Inflammatory macrophage (primary cell): ENCODE results near the gene IL10RB.

Source experiments
- DNase-seq, 2 donors: peaks; one replicate each; pipeline ENCODE4 v3.0.0-alpha.2; 2020 to 2022

Gene IL10RB

DNA sequence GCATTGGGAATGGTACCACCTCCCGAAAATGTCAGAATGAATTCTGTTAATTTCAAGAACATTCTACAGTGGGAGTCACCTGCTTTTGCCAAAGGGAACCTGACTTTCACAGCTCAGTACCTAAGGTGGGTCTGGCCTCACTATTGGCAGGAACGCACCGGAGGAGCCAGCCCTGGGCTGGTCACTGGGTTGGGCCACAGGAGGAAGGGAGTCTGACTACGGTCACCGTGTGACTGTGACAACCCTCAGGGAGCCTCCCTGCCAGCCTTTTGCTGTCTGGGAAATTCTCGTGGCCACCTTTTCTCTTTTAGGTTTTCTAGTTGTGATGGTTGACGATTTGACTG, 2.2 kb downstream of the IL10RB start:
- DNase-seq: peak in 1 of 2 donors; percentile 38

DNA sequence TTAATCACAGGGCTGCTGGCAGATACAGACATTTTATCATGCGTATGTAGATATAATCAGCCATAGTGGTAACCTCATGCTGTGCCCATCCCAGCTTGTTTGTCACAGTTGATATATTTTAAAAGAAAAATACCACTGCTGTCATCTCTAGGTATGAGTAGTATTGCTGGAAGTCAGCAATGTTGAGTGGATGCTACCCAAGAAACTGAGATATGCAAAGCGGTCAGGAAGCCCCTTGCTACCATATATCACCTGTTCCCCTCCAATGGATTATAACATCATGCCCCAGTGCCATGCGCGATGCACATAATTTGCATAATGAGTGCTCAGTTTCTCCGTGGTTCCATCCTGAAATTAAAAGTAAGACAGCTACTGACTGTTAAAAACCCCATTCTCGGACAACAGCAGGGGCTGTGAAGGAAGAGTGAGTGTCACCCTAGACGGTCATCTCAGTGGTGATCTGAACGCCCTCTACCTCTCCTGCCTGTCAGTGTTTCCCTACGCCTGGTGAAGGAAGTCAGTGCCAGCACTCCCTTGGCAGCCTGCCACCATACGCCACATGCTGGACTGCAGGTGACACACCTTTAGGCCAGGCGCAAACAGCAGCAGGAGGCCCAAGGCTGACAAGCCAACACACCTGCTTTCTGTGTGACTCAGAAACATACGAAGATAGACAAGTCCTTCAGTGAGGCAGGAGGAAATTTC, 2.7 kb downstream of the IL10RB start:
- DNase-seq: no peak

DNA sequence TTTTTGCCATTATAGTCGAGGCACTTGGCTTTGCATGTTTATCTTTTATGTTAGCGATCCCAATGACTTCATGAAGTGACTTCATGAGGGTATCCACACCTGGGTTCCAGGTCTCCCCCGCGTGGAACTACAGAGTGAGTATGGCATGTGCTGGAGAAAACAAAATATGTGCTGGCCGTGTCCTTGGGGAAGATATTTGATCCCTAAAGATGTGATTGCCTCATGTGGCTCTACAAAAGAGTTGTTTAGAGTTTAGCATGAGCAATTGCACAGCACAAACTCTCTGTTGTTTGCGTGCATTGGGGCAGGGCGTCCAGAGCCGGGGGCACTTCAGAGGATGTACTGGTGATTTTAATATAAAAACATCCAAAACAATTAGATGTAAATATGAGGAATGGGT, 4.8 kb downstream of the IL10RB start:
- DNase-seq: no peak

DNA sequence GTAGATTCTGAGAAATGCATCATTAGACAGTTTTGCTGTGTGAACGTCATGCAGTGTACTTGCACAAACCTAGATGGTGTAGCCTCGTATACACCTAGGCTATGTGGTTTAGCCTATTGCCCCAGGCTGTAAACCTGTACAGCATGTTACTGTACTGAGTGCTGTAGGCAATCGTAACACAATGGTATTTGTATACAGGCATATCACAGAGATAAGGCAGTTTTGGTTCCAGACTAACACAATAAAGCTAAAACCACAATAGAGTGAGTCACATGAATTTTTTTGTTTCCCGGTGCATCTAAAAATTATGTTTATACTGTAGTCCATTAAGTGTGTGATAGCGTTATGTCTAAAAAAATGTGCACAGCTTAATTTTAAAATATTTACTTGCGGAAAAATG, 6.9 kb downstream of the IL10RB start:
- no peak for DNase-seq

DNA sequence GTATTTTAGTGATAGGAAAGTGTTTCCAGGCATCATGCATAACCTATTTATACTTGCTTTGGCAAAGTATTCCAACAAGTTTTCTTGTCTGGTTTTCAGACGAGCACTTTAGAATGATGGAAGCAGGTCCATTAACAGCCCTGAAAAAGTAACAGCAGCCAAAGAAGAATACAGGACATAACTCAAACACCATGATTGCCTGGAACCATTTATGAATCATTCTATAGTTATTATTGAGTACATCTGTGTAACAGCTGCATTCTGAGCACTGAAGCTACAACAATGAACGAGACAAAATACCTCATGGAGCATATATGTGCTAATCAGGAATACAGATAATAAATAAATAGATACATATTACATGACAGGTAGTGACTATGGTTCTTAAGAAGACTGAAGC, 12.6 kb downstream of the IL10RB start:
- DNase-seq: no peak

DNA sequence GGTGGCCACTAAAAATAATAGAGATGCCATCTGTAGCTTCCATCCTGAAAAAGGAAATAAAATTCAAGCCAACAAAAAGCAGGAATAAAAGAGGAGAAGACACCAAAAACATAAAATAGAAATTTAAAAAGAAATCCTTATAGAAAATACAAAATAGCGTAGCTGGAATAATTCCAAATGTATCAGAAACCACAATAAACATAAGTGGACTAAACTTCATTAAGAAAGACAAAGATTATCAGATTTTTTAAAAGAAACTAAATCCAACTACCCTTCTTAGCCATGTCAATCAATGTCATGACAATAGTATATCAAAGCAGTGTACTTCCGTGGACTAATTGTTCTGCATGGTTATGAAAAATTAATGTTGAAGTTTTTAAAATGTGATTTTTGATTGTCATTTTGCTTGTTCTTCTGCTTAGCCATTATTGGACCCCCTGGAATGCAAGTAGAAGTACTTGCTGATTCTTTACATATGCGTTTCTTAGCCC, 13.2 kb downstream of the IL10RB start:
- no peak for DNase-seq

DNA sequence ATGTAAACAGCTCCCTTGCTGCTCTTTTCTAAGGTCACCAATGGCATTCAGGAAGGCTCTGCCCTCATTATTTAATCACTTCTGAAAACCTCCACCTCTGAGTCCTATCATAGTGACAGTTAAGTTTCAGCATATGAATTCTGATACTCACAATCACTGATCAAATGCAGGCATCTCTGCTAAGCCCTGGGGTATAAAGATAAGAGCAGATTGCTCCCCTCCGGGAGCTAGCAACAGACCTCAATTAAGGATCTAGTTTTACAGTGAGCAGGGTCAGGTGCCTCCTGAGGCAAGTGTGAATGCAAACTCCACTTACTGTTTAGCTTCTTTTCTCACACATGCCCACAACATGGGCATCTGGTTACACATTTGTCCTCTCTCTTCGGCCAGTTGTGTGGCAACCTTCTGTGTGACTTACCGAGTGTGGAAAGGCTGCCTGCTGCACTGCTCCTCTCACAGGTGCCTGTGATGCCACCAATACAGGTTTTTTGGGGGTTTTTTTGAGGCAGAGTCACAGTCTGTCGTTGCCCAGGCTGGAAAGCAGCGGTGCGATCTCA, 15.0 kb downstream of the IL10RB start:
- no peak for DNase-seq

DNA sequence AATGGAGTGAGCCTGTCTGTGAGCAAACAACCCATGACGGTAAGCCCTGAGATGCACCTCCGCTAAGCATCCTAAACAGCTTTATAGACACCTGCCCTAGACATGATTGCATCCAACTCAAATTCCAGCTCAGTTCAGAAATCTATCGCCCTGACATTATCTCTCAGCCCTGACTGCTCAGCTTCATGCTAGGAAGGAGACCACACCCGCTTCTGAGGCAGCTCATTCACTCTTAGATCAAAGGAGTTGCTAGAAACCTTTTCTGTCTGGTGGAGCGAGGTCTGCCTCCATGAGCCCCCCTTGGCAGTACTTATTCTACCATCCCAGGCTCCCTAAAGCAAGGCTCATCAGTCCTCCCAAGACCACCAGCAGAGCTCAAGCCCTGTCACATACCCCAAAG, 17.0 kb downstream of the IL10RB start:
- DNase-seq: no peak

DNA sequence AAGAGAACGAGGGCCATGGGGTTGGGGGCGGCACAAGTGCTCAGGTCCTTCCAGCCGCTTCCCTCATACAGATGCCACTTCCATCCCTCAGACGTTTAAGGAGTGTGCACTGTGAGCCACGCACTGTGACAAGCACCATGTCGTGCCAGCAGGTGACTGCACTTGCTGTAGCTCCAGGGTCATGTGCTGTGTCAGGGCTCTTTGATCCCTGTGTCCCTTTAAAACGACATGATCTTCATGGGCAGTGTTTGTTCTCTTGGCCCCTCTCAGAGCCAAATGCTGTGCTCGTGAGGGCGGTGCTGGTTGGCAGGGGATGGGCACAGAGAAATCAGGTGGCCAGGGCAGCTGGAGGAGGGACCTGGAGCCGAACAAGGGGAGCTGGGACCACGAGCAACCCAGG, 19.9 kb downstream of the IL10RB start:
- DNase-seq: no peak

DNA sequence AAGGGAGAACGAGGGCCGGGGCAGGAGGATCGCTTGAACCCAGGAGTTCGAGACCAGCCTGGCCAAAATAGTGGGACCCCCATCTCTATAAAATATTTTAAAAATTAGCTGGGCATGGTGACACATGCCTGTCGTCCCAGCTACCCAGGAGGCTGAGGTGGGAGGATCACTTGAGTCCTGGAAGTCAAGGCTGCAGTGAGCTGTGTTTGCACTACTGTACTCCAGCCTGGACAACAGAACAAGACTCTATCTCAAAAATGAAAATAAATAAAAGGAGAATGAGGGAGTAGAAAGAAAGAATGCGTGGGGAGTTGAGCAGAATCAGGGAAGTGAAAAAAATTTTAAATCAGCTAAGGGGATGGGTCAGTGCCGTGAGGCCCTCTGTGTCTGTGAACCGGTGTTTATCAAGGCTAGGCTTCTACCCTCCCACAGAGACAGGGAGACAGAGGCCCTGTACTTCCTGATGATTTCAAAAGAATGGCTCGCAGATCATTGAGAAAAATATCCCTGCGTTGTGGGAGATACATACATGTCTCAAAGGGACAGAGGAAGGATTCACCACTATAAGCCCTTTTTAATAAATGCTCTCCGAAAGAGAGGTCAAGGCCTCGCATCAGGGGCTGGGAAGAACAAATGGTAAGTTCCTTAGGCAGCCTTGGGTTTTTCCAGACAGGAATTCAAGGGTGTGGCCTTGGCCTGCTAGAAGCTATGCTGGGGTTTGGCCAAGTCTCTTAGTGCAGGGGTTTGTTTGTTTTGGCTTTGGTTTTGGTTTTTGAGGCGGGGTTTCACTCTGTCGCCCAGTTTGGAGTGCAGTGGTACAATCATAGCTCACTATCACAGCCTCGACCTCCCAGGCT, 20.7 kb downstream of the IL10RB start:
- peak in 1 of 2 donors; percentile 20 for DNase-seq

DNA sequence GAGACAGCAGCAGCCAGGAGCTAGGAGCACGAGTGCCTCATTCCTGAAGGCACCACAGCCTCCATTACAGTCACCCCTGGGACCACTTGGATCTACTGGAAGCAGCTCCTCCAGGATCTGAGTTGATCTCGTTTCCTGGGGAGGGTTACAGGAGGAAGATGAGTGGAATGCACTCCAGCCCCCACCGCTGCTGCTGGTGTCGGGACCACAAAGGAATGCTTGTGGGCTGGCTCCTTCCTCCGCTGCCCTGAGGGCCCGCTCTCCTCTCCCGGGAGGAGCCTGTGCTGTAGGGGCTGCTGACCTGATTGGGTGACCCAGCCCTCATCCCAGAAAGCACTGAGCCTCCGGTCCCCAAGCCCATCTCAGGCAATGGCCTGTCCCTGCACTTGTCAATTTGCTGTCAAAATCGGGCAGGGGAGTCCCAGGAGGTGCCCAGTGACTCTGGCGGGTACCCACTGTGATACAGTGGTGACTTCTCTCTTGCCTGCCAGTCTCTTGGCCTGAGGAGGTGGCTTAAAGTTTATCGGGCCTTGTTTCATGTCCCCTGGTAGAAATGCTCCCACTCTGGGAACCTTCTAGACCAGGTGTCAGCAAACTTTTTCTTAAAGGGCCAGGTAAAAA, 23.1 kb downstream of the IL10RB start:
- no peak for DNase-seq

DNA sequence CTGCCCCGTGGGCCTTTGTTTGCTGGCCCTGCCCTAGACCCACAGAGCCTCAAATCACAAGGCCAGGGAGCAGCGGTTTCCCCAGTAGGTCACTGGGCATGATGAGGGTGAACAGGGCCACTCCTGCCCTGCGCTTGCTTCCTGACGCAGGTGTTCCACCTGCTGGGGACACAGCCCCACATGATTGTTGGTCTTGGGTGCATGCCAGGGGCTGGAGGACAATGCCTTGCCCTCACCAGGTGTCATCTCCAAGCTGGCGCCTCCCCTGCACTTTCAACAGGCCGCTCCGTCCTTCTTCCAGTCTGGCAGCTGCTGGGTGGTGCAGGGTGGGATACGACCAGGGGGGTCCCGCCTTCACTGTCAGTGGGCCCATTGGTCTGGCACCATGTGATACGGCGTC, 24.3 kb downstream of the IL10RB start:
- no peak for DNase-seq

DNA sequence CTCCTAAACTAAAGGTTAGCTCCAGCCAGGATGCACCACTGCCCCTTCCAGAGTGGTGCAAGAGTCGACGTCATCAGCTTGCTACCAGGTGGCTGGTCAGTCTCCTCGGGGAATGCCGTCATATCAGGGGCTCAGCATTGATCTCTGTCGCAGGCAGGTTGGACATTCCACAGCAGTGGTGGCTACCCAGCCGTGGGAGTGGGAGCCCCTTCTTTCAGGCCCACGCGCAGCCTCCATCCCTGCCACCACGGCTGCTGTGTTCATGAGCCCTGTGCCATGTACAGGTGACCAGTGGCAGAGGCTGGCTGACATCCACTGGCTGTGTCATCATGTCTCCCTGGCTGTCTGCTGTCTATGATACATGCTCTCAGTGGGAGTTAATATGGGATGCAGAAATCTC, 25.5 kb downstream of the IL10RB start:
- no peak for DNase-seq

DNA sequence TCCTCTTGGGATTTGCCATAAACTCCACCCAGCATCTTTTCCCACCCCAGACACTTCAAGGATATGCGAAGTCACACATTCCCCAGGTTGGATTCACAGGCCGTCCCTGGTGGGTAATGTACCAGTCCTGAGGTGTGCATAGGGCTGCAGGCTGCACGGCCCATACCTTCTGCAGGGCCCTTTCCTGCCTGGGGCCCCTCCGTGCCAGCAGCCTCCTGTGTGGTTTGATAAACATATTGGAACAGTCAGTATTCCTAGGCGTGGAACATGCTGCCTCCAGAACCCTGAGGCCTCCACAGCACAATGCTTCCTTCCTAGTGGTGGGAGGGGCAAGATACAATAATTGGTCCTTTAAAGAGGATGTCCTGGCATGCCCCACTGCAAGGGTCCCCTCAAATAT, 26.6 kb downstream of the IL10RB start:
- DNase-seq: no peak

DNA sequence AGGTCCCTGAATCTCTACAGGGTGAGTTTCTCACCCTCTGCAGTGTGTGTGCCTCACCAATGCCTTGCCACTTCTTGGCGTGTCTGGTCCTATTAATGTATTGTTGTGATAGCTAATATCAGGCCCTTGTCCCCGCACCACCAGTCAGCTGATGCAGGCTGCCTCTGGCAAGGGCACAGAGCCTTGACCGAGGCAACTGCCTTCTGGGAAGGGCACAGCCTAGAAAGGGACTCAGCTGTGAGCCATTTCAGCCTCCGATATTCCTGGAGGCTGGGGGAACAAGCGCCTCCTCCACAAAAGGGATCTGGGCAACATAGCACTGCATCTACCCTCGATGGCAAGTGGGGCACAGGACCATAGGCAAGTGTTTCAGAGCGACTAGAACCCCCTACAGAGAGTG, 27.0 kb downstream of the IL10RB start:
- no peak for DNase-seq

DNA sequence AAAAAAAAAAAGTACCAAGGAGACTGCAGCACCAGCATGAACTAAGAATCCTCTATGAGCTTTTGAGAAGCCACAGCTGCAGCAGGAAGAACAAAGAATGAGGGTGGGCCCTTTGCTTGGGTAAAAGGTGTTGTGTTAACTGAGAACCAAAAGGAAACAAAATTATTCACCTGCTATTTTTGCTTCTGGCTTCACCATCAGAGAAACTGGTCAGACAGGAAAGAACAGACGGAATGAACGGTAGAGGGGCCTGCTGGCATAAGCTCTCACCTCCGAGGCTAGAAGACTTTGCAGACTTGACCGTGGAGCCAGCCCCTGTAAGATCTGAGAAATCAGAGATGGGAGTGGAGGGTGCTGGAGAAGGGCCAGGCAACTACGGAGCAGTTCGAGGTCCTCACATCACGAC, 27.6 kb downstream of the IL10RB start:
- DNase-seq: no peak

DNA sequence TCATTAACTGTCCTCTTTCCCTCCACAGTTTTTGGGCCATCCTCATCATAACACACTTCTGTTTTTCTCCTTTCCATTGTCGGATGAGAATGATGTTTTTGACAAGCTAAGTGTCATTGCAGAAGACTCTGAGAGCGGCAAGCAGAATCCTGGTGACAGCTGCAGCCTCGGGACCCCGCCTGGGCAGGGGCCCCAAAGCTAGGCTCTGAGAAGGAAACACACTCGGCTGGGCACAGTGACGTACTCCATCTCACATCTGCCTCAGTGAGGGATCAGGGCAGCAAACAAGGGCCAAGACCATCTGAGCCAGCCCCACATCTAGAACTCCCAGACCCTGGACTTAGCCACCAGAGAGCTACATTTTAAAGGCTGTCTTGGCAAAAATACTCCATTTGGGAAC, 30.0 kb downstream of the IL10RB start:
- no peak for DNase-seq

DNA sequence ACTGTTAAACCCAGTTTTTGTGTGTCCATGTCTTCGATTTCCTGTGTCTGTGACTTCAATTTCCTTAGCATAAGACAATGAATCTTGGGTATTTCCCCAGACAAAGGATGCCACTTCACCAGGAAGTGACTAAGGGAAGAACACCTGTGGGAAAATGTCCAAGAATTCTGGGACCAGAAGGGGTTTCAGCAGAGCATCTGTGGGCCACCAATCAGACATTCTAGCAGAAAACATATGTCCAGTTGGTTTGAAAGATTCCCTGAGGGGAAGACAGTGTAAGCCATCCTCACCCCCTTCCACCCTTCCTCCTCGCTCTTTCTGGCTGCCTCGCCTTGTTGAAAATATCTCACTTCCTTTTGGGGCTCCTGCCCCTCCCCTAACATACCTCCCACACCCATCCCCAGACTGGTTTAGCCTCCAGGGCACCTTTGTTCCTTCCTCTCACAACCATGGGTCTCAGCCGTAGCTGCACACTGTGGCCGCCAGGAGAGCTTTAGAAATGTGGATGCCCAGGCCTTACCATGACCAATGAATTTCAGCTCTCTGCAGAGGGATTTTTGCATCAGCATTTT, 33.1 kb downstream of the IL10RB start:
- peak; percentile 87 to 89 for DNase-seq

DNA sequence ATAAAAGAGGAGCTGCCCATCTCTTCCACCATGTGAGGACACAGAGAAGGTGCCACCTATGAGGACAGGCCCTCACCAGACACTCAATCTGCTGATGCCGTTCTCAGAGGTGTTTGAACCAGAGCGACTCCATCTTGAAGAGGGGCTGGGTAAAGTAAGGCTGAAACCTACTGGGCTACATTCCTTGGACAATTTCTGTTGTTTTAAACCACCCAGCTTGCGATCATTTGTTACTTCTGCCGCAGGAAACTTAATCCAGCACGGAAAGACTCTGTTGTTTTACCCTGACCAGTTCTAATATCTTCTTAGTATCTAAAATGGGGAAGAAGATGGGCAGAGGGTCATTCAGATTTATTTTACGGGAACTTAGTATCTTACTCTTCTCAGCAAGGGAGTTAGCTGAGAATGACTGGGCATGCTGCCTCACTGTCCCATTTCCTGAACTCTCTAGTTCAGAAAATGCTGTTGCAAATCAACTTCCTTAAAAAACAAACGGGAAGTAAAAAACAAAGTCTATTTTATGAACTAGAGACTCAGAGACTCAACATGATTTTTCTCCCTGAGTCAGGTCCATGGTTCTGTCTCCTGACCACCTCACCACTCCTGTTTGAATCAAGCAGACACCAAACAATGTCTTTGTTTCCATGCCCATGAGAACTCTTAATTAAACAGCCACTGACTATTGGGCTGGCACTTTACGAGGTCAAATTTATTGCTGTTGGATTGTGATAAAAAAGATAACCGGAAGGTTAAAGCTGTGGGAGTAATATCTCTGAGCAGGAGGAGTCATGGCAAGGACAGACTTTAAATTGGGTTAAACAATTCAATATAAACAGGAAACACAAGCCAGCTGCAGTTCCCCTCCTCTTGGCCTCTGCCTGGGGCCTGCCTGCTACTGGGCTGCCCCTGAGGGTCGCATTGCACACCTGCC, 34.8 kb downstream of the IL10RB start:
- DNase-seq: peak; percentile 93 to 97

DNA sequence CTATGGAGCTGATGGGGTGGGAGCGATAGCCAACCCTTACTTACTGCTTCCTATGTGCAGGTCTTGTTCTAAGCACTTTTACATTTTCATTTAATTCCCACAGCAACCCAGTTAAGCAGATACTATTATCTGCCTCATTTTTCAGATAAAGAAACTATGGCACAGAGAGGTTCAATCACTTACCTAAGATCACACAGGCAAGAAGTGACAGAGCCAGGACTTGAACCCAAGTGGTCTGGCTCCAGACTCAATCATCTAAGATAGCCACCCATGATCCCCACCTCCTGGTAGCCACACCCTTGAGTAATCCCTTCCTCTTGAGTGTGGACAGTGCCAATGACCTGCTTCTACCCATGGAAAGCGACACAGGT, 35.5 kb downstream of the IL10RB start:
- DNase-seq: no peak

DNA sequence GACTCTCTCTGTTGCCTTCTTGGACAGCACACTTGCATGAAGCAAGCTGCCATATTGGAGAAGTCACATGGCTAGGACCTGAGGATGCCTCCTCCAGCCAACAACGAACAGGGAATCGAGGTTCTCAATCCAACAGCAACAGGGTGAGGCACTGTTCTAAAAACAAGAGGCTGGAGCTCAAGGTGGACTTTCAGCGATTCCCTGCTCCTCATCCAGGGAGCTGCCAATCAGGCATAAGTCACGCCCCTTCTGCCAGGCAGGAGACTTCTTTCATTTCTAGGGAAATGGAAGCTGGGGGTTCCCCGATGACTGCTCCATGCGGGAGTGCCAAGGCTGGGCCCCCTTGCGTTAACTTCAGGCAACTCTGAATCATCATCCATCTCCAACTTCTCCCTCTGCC, 35.9 kb downstream of the IL10RB start:
- DNase-seq: peak; percentile 57 to 83

DNA sequence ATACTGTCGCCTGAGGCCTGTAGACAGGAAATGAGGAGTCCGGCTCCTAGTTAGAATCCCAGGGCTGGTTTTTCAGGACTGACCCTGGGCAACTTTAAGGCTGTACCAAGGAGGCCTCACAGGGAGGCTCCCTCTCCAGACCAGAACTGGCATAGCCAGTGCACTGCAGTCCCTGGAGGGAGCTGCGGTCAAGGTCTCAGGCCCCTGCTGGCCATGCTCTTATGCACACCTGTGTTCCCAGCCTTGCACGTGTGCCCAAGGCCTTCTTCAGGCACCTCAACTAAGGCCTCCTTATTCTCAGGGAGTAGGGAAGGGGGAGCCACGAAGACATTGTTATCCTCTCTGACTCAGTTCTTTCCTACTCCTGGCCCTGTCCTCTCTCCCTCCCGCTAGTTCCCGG, 36.6 kb downstream of the IL10RB start:
- no peak for DNase-seq
